ENCODE results near the gene PRICKLE1. TPM values are rescaled to one million over a fixed set of nuclear protein-coding genes. Genes with fewer than 3 reads are reported as not detected.

PRICKLE1 gene
- total RNA-seq, 1 donor from 2014 or later: 34.3 TPM

GRCh38 chr12:42475106-42475505 lies 114.4 kb downstream of the PRICKLE1 start:
- no peak for DNase-seq (ENCODE audit: low spot score)
- intact Hi-C loops (cut with DNase I): no loop called here

GRCh38 chr12:42474391-42474790 lies 115.2 kb downstream of the PRICKLE1 start:
- intact Hi-C loops (cut with DNase I): no loop called here
- DNase-seq (ENCODE audit: low spot score): no peak

GRCh38 chr12:42473561-42473960 lies 116.0 kb downstream of the PRICKLE1 start:
- no peak for DNase-seq (ENCODE audit: low spot score)
- intact Hi-C loops (cut with DNase I): no loop called here

- no peak for DNase-seq (ENCODE audit: low spot score)
- intact Hi-C loops (cut with DNase I): no loop called here
Observed at GRCh38 chr12:42473130-42473529, 116.4 kb downstream of the PRICKLE1 start.

GRCh38 chr12:42472376-42472775 lies 117.2 kb downstream of the PRICKLE1 start:
- DNase-seq (ENCODE audit: low spot score): no peak
- intact Hi-C loops (cut with DNase I): no loop called here

- DNase-seq (ENCODE audit: low spot score): no peak
- intact Hi-C loops (cut with DNase I): no loop called here
Observed at GRCh38 chr12:42469355-42470175, 120.0 kb downstream of the PRICKLE1 start.

GRCh38 chr12:42468921-42469320 lies 120.6 kb downstream of the PRICKLE1 start:
- intact Hi-C loops (cut with DNase I): no loop called here
- DNase-seq (ENCODE audit: low spot score): no peak

GRCh38 chr12:42468341-42468821 lies 121.2 kb downstream of the PRICKLE1 start:
- no peak for DNase-seq (ENCODE audit: low spot score)
- intact Hi-C loops (cut with DNase I): no loop called here

- intact Hi-C loops (cut with DNase I): no loop called here
- DNase-seq (ENCODE audit: low spot score): no peak
Observed at GRCh38 chr12:42463671-42464070, 125.9 kb downstream of the PRICKLE1 start.

- DNase-seq (ENCODE audit: low spot score): no peak
- intact Hi-C loops (cut with DNase I): no loop called here
Observed at GRCh38 chr12:42462486-42462885, 127.1 kb downstream of the PRICKLE1 start.

- no peak for DNase-seq (ENCODE audit: low spot score)
- intact Hi-C loops (cut with DNase I): no loop called here
Observed at GRCh38 chr12:42459336-42459847, 130.2 kb downstream of the PRICKLE1 start.

GRCh38 chr12:42458575-42458974 lies 131.0 kb downstream of the PRICKLE1 start:
- DNase-seq (ENCODE audit: low spot score): no peak
- intact Hi-C loops (cut with DNase I): no loop called here

- DNase-seq (ENCODE audit: low spot score): no peak
- intact Hi-C loops (cut with DNase I): no loop called here
Observed at GRCh38 chr12:42450248-42450647, 139.3 kb downstream of the PRICKLE1 start.

- intact Hi-C loops (cut with DNase I): no loop called here
- no peak for DNase-seq (ENCODE audit: low spot score)
Observed at GRCh38 chr12:42448841-42449240, 140.7 kb downstream of the PRICKLE1 start.

- intact Hi-C loops (cut with DNase I): no loop called here
- DNase-seq (ENCODE audit: low spot score): no peak
Observed at GRCh38 chr12:42447371-42447786, 142.2 kb downstream of the PRICKLE1 start.

- DNase-seq (ENCODE audit: low spot score): no peak
- intact Hi-C loops (cut with DNase I): no loop called here
Observed at GRCh38 chr12:42446761-42447160, 142.8 kb downstream of the PRICKLE1 start.

- intact Hi-C loops (cut with DNase I): no loop called here
- DNase-seq (ENCODE audit: low spot score): no peak
Observed at GRCh38 chr12:42445891-42446290, 143.7 kb downstream of the PRICKLE1 start.

GRCh38 chr12:42444192-42444943 lies 145.2 kb downstream of the PRICKLE1 start:
- DNase-seq (ENCODE audit: low spot score): no peak

GRCh38 chr12:42442888-42443287 lies 146.7 kb downstream of the PRICKLE1 start:
- intact Hi-C loops (cut with DNase I): no loop called here
- DNase-seq (ENCODE audit: low spot score): no peak

More at GRCh38 chr12:42444192-42444943, 145.2 kb downstream of the PRICKLE1 start:
- intact Hi-C loops (cut with DNase I): no loop called here

- DNase-seq (ENCODE audit: low spot score): no peak
- intact Hi-C loops (cut with DNase I): no loop called here
Observed at GRCh38 chr12:42442311-42442759, 147.2 kb downstream of the PRICKLE1 start.
